HG02970 (cell line): ENCODE measurements around the gene TSC1.

Source experiments
- ATAC-seq: cut with Tn5 transposase; IDR thresholded peaks from one replicate; pipeline ENCODE4 v1.9.1; 2021; ENCODE audit warnings: mild to moderate bottlenecking, moderate library complexity, moderate number of reproducible peaks; ENCODE audit not compliant: unreplicated experiment, low FRiP score

Gene TSC1

GRCh38 chr9:132942541-132943182 is 1.8 kb downstream of the TSC1 start:
- no peak for ATAC-seq

- ATAC-seq: no peak
Observed at GRCh38 chr9:132939169-132939568, 5.2 kb downstream of the TSC1 start.

GRCh38 chr9:132937463-132937901 is 6.9 kb downstream of the TSC1 start:
- ATAC-seq: no peak

GRCh38 chr9:132935026-132935425 is 9.4 kb downstream of the TSC1 start:
- ATAC-seq: no peak

- no peak for ATAC-seq
Observed at GRCh38 chr9:132931178-132931735, 13.2 kb downstream of the TSC1 start.

GRCh38 chr9:132927704-132928103 is 16.7 kb downstream of the TSC1 start:
- ATAC-seq: no peak

- no peak for ATAC-seq
Observed at GRCh38 chr9:132923346-132923902, 21.0 kb downstream of the TSC1 start.

- no peak for ATAC-seq
Observed at GRCh38 chr9:132919614-132920268, 24.7 kb downstream of the TSC1 start.

- no peak for ATAC-seq
Observed at GRCh38 chr9:132914924-132915323, 29.5 kb downstream of the TSC1 start.

GRCh38 chr9:132912131-132912530 is 32.3 kb downstream of the TSC1 start:
- ATAC-seq: no peak

- ATAC-seq: no peak
Observed at GRCh38 chr9:132910376-132910775, 34.0 kb downstream of the TSC1 start.

- ATAC-seq: no peak
Observed at GRCh38 chr9:132909311-132909710, 35.1 kb downstream of the TSC1 start.

GRCh38 chr9:132908635-132909034 is 35.8 kb downstream of the TSC1 start:
- no peak for ATAC-seq

GRCh38 chr9:132905726-132906125 is 38.7 kb downstream of the TSC1 start:
- no peak for ATAC-seq

GRCh38 chr9:132903574-132904492 is 40.6 kb downstream of the TSC1 start:
- ATAC-seq: no peak

GRCh38 chr9:132901858-132902831 is 42.3 kb downstream of the TSC1 start:
- no peak for ATAC-seq

GRCh38 chr9:132898051-132898450 is 46.4 kb downstream of the TSC1 start:
- no peak for ATAC-seq

- no peak for ATAC-seq
Observed at GRCh38 chr9:132896906-132897305, 47.5 kb downstream of the TSC1 start.

GRCh38 chr9:132896264-132896663 is 48.2 kb downstream of the TSC1 start:
- no peak for ATAC-seq
